HepG2 (cell line): ENCODE results near the gene KIF7. TPM values are rescaled to one million over a fixed set of nuclear protein-coding genes. Genes with fewer than 3 reads are reported as not detected.

Experiments
- ATAC-seq: fragments of 200-7000 bp; cut with Tn5 transposase; 3 replicates; pipeline ENCODE4 v1.9.1; 2020; ENCODE audit warnings: mild to moderate bottlenecking, moderate library complexity
- BruUV-seq: library from RNA; stranded (reverse); fragments of 400-500 nt; replicated peaks from 2 replicates; lab custom pipeline; 2021; lab: Mats Ljungman, UMichigan
- CTCF ChIA-PET: fragments of 300-600 bp; formaldehyde crosslinking; extraction: SDS; loops from one replicate; lab custom pipeline; 2021; ENCODE audit warnings: low total read pairs, inconsistent platforms, low intra/inter-chr PET ratio; lab: Yijun Ruan, JAX
- POLR2A ChIA-PET: fragments of 350-600 bp; sonication (Branson Sonifier 250); formaldehyde crosslinking; loops from one replicate; lab custom pipeline; 2020; ENCODE audit warnings: antibody characterized with exemption, inconsistent platforms; lab: Yijun Ruan, JAX
- DNase-seq: peaks from one replicate; pipeline ENCODE4 v3.0.0-alpha.2; 2015; ENCODE audit warnings: low spot score
- FAIRE-seq: peaks from 3 replicates; lab custom pipeline; 2011; peaks lifted over from hg19 to GRCh38; lab: Jason Lieb, UNC
- H2AFZ ChIP-seq: one replicate; pipeline ENCODE4 v1.6.1; 2011; ENCODE audit warnings: low read length, inconsistent platforms
- H3K27ac ChIP-seq: fragments of 300-600 bp; 3 replicates; pipeline ENCODE4 v1.8.0; 2011; ENCODE audit warnings: mixed run types, mild to moderate bottlenecking, mixed read lengths, low read length, inconsistent platforms; ENCODE audit not compliant: insufficient read depth; ENCODE audit errors: extremely low read length
- H3K27me3 ChIP-seq, 2 experiments: fragments of 200-600 bp in 1 of 2; 2 replicates in 1 of 2; 3 replicates in 1 of 2; pipeline versions ENCODE4 v1.6.0 to v1.8.0; 2011; ENCODE audit warnings: low read length in 2 of 2, mild to moderate bottlenecking in 2 of 2, moderate library complexity in 2 of 2, inconsistent platforms in 1 of 2; ENCODE audit not compliant: insufficient read depth in 2 of 2, control insufficient read depth in 1 of 2
- H3K36me3 ChIP-seq, 2 experiments: fragments of 200-600 bp in 1 of 2; replicated peaks in 1 of 2; 2 replicates in 1 of 2; 3 replicates in 1 of 2; pipeline versions ENCODE4 v1.5.1 to v1.8.0; 2011; ENCODE audit warnings: low read length in 2 of 2, inconsistent platforms in 1 of 2; ENCODE audit not compliant: insufficient read depth in 2 of 2, control insufficient read depth in 1 of 2
- H3K4me1 ChIP-seq: 2 replicates; pipeline ENCODE4 v1.5.1; 2012; ENCODE audit warnings: low read length, inconsistent platforms; ENCODE audit not compliant: insufficient read depth
- H3K4me2 ChIP-seq: 2 replicates; pipeline ENCODE4 v1.6.0; 2011; ENCODE audit warnings: low read depth, low read length, inconsistent platforms
- H3K4me3 ChIP-seq, 3 experiments: fragments of 200-600 bp in 1 of 3; sonication (generic), shearing (Covaris generic) in 1 of 3; replicated peaks in 1 of 3; 2 replicates each; pipeline ENCODE4 v1.5.1; 2011 to 2016; ENCODE audit warnings: low read length in 3 of 3, inconsistent platforms in 2 of 3, low read depth in 2 of 3, mild to moderate bottlenecking in 2 of 3, control low read depth in 1 of 3, mixed read lengths in 1 of 3; ENCODE audit not compliant: insufficient read depth in 1 of 3
- H3K79me2 ChIP-seq: one replicate; pipeline ENCODE4 v1.6.1; 2011; ENCODE audit warnings: low read length, inconsistent platforms; ENCODE audit not compliant: insufficient read depth
- H3K9ac ChIP-seq: 2 replicates; pipeline ENCODE4 v1.6.0; 2011; ENCODE audit warnings: mild to moderate bottlenecking, low read depth, low read length, inconsistent platforms; ENCODE audit not compliant: insufficient read depth
- H3K9me3 ChIP-seq: 2 replicates; pipeline ENCODE4 v1.5.1; 2012; ENCODE audit warnings: mild to moderate bottlenecking, low read length
- H4K20me1 ChIP-seq: 2 replicates; pipeline ENCODE4 v1.6.0; 2011; ENCODE audit warnings: inconsistent platforms, mild to moderate bottlenecking, low read length, moderate library complexity; ENCODE audit not compliant: insufficient read depth
- FIP1L1 ChIP-seq: fragments of 200-400 bp; formaldehyde crosslinking; IDR thresholded peaks from 2 replicates; pipeline ENCODE4 v1.6.1; 2018; ENCODE audit warnings: low read depth, mild to moderate bottlenecking, low read length, moderate library complexity, borderline replicate concordance; ENCODE audit not compliant: insufficient read depth
- FOXK2 ChIP-seq: fragments of 450-650 bp; IDR thresholded peaks from 2 replicates; pipeline ENCODE4 v1.6.1; 2016
- KLF12 ChIP-seq: sonication (generic); formaldehyde crosslinking; IDR thresholded peaks from 2 replicates; pipeline ENCODE4 v1.4.0; 2020; ENCODE audit warnings: missing genetic modification reagents, borderline replicate concordance
- POLR2A ChIP-seq, 2 experiments: IDR thresholded peaks; 2 replicates each; pipeline ENCODE4 v1.6.1; 2011; ENCODE audit warnings: low read depth in 2 of 2, low read length in 2 of 2, mild to moderate bottlenecking in 1 of 2, moderate library complexity in 1 of 2; ENCODE audit not compliant: insufficient read depth in 1 of 2
- POLR2G ChIP-seq: fragments of 200-400 bp; formaldehyde crosslinking; IDR thresholded peaks from 2 replicates; pipeline ENCODE4 v1.6.1; 2018; ENCODE audit warnings: mild to moderate bottlenecking, low read depth, low read length, moderate library complexity
- RXRA ChIP-seq: sonication (generic); formaldehyde crosslinking; IDR thresholded peaks from 2 replicates; pipeline ENCODE4 v1.5.1; 2020; ENCODE audit warnings: missing genetic modification reagents
- ZBTB40 ChIP-seq, 2 experiments: fragments of 450-650 bp in 1 of 2; sonication (generic) in 1 of 2; formaldehyde crosslinking in 1 of 2; IDR thresholded peaks; 2 replicates each; pipeline versions ENCODE4 v1.6.1 to v1.8.0; 2016 to 2022; ENCODE audit warnings: antibody characterized with exemption in 1 of 2, mild to moderate bottlenecking in 1 of 2, missing genetic modification reagents in 1 of 2
- ZNF234 ChIP-seq: sonication (generic); formaldehyde crosslinking; conservative IDR thresholded peaks from 2 replicates; pipeline ENCODE4 v1.5.1; 2020; ENCODE audit warnings: mild to moderate bottlenecking, missing genetic modification reagents
- ZNF589 ChIP-seq: sonication (generic); formaldehyde crosslinking; conservative IDR thresholded peaks from 2 replicates; pipeline ENCODE4 v1.8.0; 2022; ENCODE audit warnings: mild to moderate bottlenecking, moderate library complexity, missing genetic modification reagents
- WGBS: methylation state at CpG from one replicate; pipeline ENCODE4 v1.1.6; 2017; ENCODE audit warnings: low lambda C conversion rate; 5-methylcytosine and 5-hydroxymethylcytosine counted together
- in situ Hi-C: cut with HindIII; loops from 2 replicates; pipeline ENCODE4 v1.10.0; 2017; ENCODE audit warnings: low pct_unique_long_range_greater_than_20kb; ENCODE audit not compliant: extremely low pct_ligation_motif_present
- intact Hi-C: fragments of 100-400 bp; cut with micrococcal nuclease; formaldehyde crosslinking; loops from one replicate; pipeline ENCODE4 v1.10.0; 2022; ENCODE audit not compliant: unreplicated experiment
- polyA plus RNA-seq, 8 experiments: library from polyadenylated mRNA; depleted of rRNA in 3 of 8; stranded (reverse) in 7 of 8; unstranded in 1 of 8; fragments of >200 nt; fragmentation: Illumina TruSeq in 4 of 8; extraction: Trizol in 4 of 8; gene quantifications; 2 replicates each; pipeline versions ENCODE4 v1.2.1 to v1.2.3, GENCODE V29; 2011 to 2016; ENCODE audit warnings: low read depth in 4 of 8, missing spikeins in 1 of 8, mixed read lengths in 1 of 8; ENCODE audit not compliant: insufficient read depth in 1 of 8
- total RNA-seq, 5 experiments: library from RNA; depleted of rRNA; stranded (reverse); fragments of >200 nt; fragmentation: Illumina TruSeq; extraction: Trizol; gene quantifications; 2 replicates each; pipeline ENCODE4 v1.2.3, GENCODE V29; 2016; ENCODE audit warnings: low read depth in 1 of 5

Gene KIF7
- total and polyA plus RNA-seq, 2 of the 13 experiments (the other 11 are each of a cell fraction or from before 2014, with no cell fraction given): 1.5 to 6.2 TPM

GRCh38 chr15:89631902-89632264 is 23.4 kb downstream of the KIF7 start:
- in situ Hi-C loops: no loop called here

More at GRCh38 chr15:89631902-89632264, 23.4 kb downstream of the KIF7 start:
- FAIRE-seq (no peak), DNase-seq (no peak), ATAC-seq (peak; percentile 11)
- Histone ChIP-seq H3K27ac (no peak overlapping the region), H3K4me2 (no peak overlapping the region), H3K4me1 (no peaks in the 10 kb centered on the region), H4K20me1 (no peaks in the 10 kb centered on the region), H3K79me2 (no peaks in the 10 kb centered on the region), H2AFZ (no peak overlapping the region), H3K9ac (no peak overlapping the region), H3K4me3 (no peak overlapping the region), H3K27me3 (no peaks in the 10 kb centered on the region), H3K36me3 (peaks cover 31 to 55% of the 10 kb centered on the region in 2 experiments), H3K9me3 (no peaks in the 10 kb centered on the region)
- POLR2A ChIA-PET: no interaction called here
- BruUV-seq: no TSS peak
- TF ChIP-seq ZBTB40 (IDR thresholded peaks at IDR 0.05) (no peak), ZBTB40 (CRISPR knock-in tag; IDR thresholded peaks at IDR 0.05) (no peak), RXRA (CRISPR knock-in tag) (no peak), ZNF589 (CRISPR knock-in tag) (no peak), FOXK2 (no peak), FIP1L1 (no peak), ZNF234 (CRISPR knock-in tag) (no peak), POLR2G (peak; percentile 33), KLF12 (CRISPR knock-in tag) (no peak), POLR2A (IDR thresholded peaks at IDR 0.05; ENCODE audit: insufficient read depth in 1 of 2, low read depth in 2 of 2, low read length in 2 of 2) (peak in 1 of 2 experiments; percentile 15; a peak in 1 of 4 replicates)
- intact Hi-C loops: no loop called here
- CTCF ChIA-PET: no interaction called here
- WGBS: 94% methylated on average over 6 of the region's 10 CpGs
